SK-N-SH treated with all-trans-retinoic acid at 6 μM for 48 hours (cell line): ENCODE measurements around the gene AGAP1.

Experiments
- ATAC-seq: fragments of 200-7000 bp; cut with Tn5 transposase; 3 replicates; pipeline ENCODE4 v1.9.1; 2020; ENCODE audit warnings: mild to moderate bottlenecking, moderate library complexity
- ARNTL ChIP-seq: fragments of 450-650 bp; formaldehyde crosslinking; IDR thresholded peaks from 2 replicates; pipeline ENCODE4 v1.5.0; 2020; ENCODE audit warnings: low read depth, mild to moderate bottlenecking, moderate library complexity, borderline replicate concordance
- BACH2 ChIP-seq: fragments of 250-450 bp; sonication (Bioruptor Pico); IDR thresholded peaks from 2 replicates; pipeline ENCODE4 v1.9.0; 2021; ENCODE audit warnings: mild to moderate bottlenecking, borderline replicate concordance
- CREB5 ChIP-seq: fragments of 250-450 bp; sonication (Bioruptor Pico); IDR thresholded peaks from 2 replicates; pipeline ENCODE4 v1.5.1; 2020; ENCODE audit warnings: low read depth, mild to moderate bottlenecking, moderate library complexity
- CSDC2 ChIP-seq: fragments of 250-450 bp; sonication (Bioruptor Pico); IDR thresholded peaks from 2 replicates; pipeline ENCODE4 v1.5.0; 2020; ENCODE audit warnings: mild to moderate bottlenecking, moderate library complexity
- ESRRG ChIP-seq: fragments of 250-450 bp; sonication (Bioruptor Pico); IDR thresholded peaks from 2 replicates; pipeline ENCODE4 v1.6.1; 2021; ENCODE audit warnings: mild to moderate bottlenecking
- GLIS3 ChIP-seq: fragments of 250-450 bp; sonication (Bioruptor Pico); IDR thresholded peaks from 2 replicates; pipeline ENCODE4 v1.5.0; 2020; ENCODE audit warnings: mild to moderate bottlenecking, moderate library complexity
- ISL1 ChIP-seq: fragments of 250-450 bp; sonication (Bioruptor Pico); IDR thresholded peaks from 2 replicates; pipeline ENCODE4 v2.1.2; 2022; ENCODE audit warnings: mild to moderate bottlenecking, moderate library complexity
- OSR1 ChIP-seq: fragments of 250-450 bp; sonication (Bioruptor Pico); IDR thresholded peaks from 2 replicates; pipeline ENCODE4 v1.8.0; 2022; ENCODE audit warnings: moderate library complexity, mild to moderate bottlenecking, inconsistent platforms
- PATZ1 ChIP-seq: fragments of 250-450 bp; sonication (Bioruptor Pico); IDR thresholded peaks from 2 replicates; pipeline ENCODE4 v1.8.0; 2020; ENCODE audit warnings: mild to moderate bottlenecking, moderate library complexity, borderline replicate concordance
- POU6F1 ChIP-seq: fragments of 250-450 bp; sonication (Bioruptor Pico); IDR thresholded peaks from 2 replicates; pipeline ENCODE4 v1.8.0; 2021; ENCODE audit warnings: low read depth, mild to moderate bottlenecking, moderate library complexity, borderline replicate concordance
- PPARA ChIP-seq: fragments of 250-450 bp; sonication (Bioruptor Pico); IDR thresholded peaks from 2 replicates; pipeline ENCODE4 v1.5.0; 2020; ENCODE audit warnings: mild to moderate bottlenecking, borderline replicate concordance
- RARB ChIP-seq: fragments of 250-450 bp; sonication (Bioruptor Pico); IDR thresholded peaks from 2 replicates; pipeline ENCODE4 v1.8.0; 2021; ENCODE audit warnings: mild to moderate bottlenecking, moderate library complexity
- SNAI2 ChIP-seq: fragments of 250-450 bp; sonication (Bioruptor Pico); IDR thresholded peaks from 2 replicates; pipeline ENCODE4 v1.5.0; 2020; ENCODE audit warnings: mild to moderate bottlenecking, moderate library complexity
- TCF4 ChIP-seq: fragments of 250-450 bp; sonication (Bioruptor Pico); IDR thresholded peaks from 2 replicates; pipeline ENCODE4 v1.8.0; 2021; ENCODE audit warnings: mild to moderate bottlenecking, moderate library complexity, borderline replicate concordance
- TOX ChIP-seq: fragments of 250-450 bp; sonication (Bioruptor Pico); IDR thresholded peaks from 2 replicates; pipeline ENCODE4 v1.8.0; 2021; ENCODE audit warnings: mild to moderate bottlenecking, moderate library complexity, borderline replicate concordance
- ZC3H10 ChIP-seq: fragments of 250-450 bp; sonication (Bioruptor Pico); IDR thresholded peaks from 2 replicates; pipeline ENCODE4 v1.5.1; 2021; ENCODE audit warnings: mild to moderate bottlenecking, moderate library complexity
- ZFP3 ChIP-seq: fragments of 250-450 bp; sonication (Bioruptor Pico); IDR thresholded peaks from 2 replicates; pipeline ENCODE4 v1.5.0; 2020; ENCODE audit warnings: mild to moderate bottlenecking, moderate library complexity
- ZFP30 ChIP-seq: fragments of 450-650 bp; formaldehyde crosslinking; IDR thresholded peaks from 2 replicates; pipeline ENCODE4 v1.5.0; 2022; ENCODE audit warnings: mild to moderate bottlenecking, moderate library complexity
- ZNF565 ChIP-seq: fragments of 450-650 bp; formaldehyde crosslinking; conservative IDR thresholded peaks from 2 replicates; pipeline ENCODE4 v1.5.0; 2020; ENCODE audit warnings: low read depth, mild to moderate bottlenecking, moderate library complexity
- ZNF8 ChIP-seq: fragments of 450-650 bp; formaldehyde crosslinking; IDR thresholded peaks from 2 replicates; pipeline ENCODE4 v1.5.0; 2020; ENCODE audit warnings: mild to moderate bottlenecking, moderate library complexity
- TF ChIP-seq, protein P1 (sequence below): fragments of 250-450 bp; sonication (Bioruptor Pico); IDR thresholded peaks from 2 replicates; pipeline ENCODE4 v1.5.1; 2021; ENCODE audit warnings: mild to moderate bottlenecking, moderate library complexity
- TF ChIP-seq, protein P2 (sequence below): fragments of 250-450 bp; sonication (Bioruptor Pico); IDR thresholded peaks from 2 replicates; pipeline ENCODE4 v1.5.0; 2020; ENCODE audit warnings: mild to moderate bottlenecking, moderate library complexity

The AGAP1 gene

DNA sequence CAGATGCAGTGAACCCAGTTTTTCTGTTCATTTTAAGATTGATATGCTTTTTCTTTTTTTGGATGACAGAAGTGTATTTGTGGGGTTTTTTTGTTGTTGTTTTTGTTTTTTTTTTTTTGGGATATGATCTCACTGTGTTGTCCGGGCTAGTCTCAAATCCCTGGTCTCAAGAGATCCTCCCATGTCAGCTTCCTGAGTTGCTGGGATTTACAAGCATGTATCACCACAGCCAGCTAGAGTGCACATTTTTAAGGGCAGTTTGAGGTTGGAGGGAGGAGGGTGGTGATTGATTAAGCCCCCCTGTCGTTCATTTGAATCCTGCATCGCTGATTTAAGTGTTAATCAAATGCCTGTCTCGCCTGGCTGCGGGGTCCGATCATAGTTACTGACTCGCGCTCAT lies 485.2 kb downstream of the AGAP1 start (continued):
- no peak for TF ChIP-seq ZNF565 (CRISPR knock-in tag)
- no peak for TF ChIP-seq PATZ1
- no peak for TF ChIP-seq TOX (CRISPR knock-in tag)

- no peak for ATAC-seq
- TF ChIP-seq CSDC2 (CRISPR knock-in tag) (no peak), TOX (CRISPR knock-in tag) (no peak), PPARA (CRISPR knock-in tag) (no peak), ZNF565 (CRISPR knock-in tag) (no peak), BACH2 (CRISPR knock-in tag) (no peak), ZFP30 (CRISPR knock-in tag) (no peak), SNAI2 (CRISPR knock-in tag) (no peak), ISL1 (CRISPR knock-in tag) (no peak), ZNF8 (CRISPR knock-in tag) (no peak), PATZ1 (no peak), ZFP3 (CRISPR knock-in tag) (no peak), ESRRG (CRISPR knock-in tag) (no peak), POU6F1 (no peak), ARNTL (CRISPR knock-in tag) (no peak), ZC3H10 (CRISPR knock-in tag) (no peak), GLIS3 (CRISPR knock-in tag) (no peak), RARB (no peak), CREB5 (no peak), OSR1 (CRISPR knock-in tag) (no peak)
- TF ChIP-seq, protein P1, sequence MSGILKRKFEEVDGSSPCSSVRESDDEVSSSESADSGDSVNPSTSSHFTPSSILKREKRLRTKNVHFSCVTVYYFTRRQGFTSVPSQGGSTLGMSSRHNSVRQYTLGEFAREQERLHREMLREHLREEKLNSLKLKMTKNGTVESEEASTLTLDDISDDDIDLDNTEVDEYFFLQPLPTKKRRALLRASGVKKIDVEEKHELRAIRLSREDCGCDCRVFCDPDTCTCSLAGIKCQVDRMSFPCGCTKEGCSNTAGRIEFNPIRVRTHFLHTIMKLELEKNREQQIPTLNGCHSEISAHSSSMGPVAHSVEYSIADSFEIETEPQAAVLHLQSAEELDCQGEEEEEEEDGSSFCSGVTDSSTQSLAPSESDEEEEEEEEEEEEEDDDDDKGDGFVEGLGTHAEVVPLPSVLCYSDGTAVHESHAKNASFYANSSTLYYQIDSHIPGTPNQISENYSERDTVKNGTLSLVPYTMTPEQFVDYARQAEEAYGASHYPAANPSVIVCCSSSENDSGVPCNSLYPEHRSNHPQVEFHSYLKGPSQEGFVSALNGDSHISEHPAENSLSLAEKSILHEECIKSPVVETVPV (CRISPR knock-in tag): no peak
Measured at GRCh38 chr2:235979753-235980435, 486.1 kb downstream of the AGAP1 start.

- ATAC-seq: no peak
- TF ChIP-seq OSR1 (CRISPR knock-in tag) (no peak), BACH2 (CRISPR knock-in tag) (no peak), PPARA (CRISPR knock-in tag) (no peak), ZC3H10 (CRISPR knock-in tag) (no peak), ZFP30 (CRISPR knock-in tag) (no peak), ZFP3 (CRISPR knock-in tag) (no peak), TOX (CRISPR knock-in tag) (no peak), TCF4 (CRISPR knock-in tag) (no peak), CREB5 (no peak)
- TF ChIP-seq, protein P1 (CRISPR knock-in tag): no peak
- TF ChIP-seq, protein P2, sequence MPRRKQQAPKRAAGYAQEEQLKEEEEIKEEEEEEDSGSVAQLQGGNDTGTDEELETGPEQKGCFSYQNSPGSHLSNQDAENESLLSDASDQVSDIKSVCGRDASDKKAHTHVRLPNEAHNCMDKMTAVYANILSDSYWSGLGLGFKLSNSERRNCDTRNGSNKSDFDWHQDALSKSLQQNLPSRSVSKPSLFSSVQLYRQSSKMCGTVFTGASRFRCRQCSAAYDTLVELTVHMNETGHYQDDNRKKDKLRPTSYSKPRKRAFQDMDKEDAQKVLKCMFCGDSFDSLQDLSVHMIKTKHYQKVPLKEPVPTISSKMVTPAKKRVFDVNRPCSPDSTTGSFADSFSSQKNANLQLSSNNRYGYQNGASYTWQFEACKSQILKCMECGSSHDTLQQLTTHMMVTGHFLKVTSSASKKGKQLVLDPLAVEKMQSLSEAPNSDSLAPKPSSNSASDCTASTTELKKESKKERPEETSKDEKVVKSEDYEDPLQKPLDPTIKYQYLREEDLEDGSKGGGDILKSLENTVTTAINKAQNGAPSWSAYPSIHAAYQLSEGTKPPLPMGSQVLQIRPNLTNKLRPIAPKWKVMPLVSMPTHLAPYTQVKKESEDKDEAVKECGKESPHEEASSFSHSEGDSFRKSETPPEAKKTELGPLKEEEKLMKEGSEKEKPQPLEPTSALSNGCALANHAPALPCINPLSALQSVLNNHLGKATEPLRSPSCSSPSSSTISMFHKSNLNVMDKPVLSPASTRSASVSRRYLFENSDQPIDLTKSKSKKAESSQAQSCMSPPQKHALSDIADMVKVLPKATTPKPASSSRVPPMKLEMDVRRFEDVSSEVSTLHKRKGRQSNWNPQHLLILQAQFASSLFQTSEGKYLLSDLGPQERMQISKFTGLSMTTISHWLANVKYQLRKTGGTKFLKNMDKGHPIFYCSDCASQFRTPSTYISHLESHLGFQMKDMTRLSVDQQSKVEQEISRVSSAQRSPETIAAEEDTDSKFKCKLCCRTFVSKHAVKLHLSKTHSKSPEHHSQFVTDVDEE (CRISPR knock-in tag): no peak
Measured at GRCh38 chr2:235981631-235982030, 487.8 kb downstream of the AGAP1 start.
